NCI-H187 (cell line): ENCODE results near the gene ITPR3.

Experiments used
- DNase-seq, 2 experiments: peaks; one replicate each; lab custom pipeline; 2025; lab: John Stamatoyannopoulos, UW

The ITPR3 gene

GRCh38 chr6:33719326-33719987 lies 98.3 kb downstream of the ITPR3 start:
- peak; percentile 63 to 73 for DNase-seq

- no peak for DNase-seq
Observed at GRCh38 chr6:33720998-33721397, 99.9 kb downstream of the ITPR3 start.

- DNase-seq: no peak
Observed at GRCh38 chr6:33721508-33721907, 100.4 kb downstream of the ITPR3 start.

GRCh38 chr6:33722103-33722623 lies 101.0 kb downstream of the ITPR3 start:
- DNase-seq: no peak

- DNase-seq: no peak
Observed at GRCh38 chr6:33723371-33724085, 102.4 kb downstream of the ITPR3 start.

- DNase-seq: no peak
Observed at GRCh38 chr6:33724102-33725023, 103.2 kb downstream of the ITPR3 start.

GRCh38 chr6:33725222-33725621 lies 104.1 kb downstream of the ITPR3 start:
- DNase-seq: no peak

GRCh38 chr6:33725891-33726673 lies 105.0 kb downstream of the ITPR3 start:
- DNase-seq: no peak

- DNase-seq: no peak
Observed at GRCh38 chr6:33726696-33727095, 105.6 kb downstream of the ITPR3 start.

GRCh38 chr6:33727126-33727525 lies 106.0 kb downstream of the ITPR3 start:
- DNase-seq: no peak

GRCh38 chr6:33727932-33728331 lies 106.8 kb downstream of the ITPR3 start:
- DNase-seq: no peak

- no peak for DNase-seq
Observed at GRCh38 chr6:33728438-33728837, 107.3 kb downstream of the ITPR3 start.

GRCh38 chr6:33729059-33729458 lies 107.9 kb downstream of the ITPR3 start:
- no peak for DNase-seq

GRCh38 chr6:33730611-33731010 lies 109.5 kb downstream of the ITPR3 start:
- no peak for DNase-seq

- DNase-seq: no peak
Observed at GRCh38 chr6:33731035-33731434, 109.9 kb downstream of the ITPR3 start.

GRCh38 chr6:33731751-33732282 lies 110.7 kb downstream of the ITPR3 start:
- DNase-seq: no peak

- DNase-seq: no peak
Observed at GRCh38 chr6:33732385-33732784, 111.3 kb downstream of the ITPR3 start.

- DNase-seq: no peak
Observed at GRCh38 chr6:33732817-33733708, 111.9 kb downstream of the ITPR3 start.

- no peak for DNase-seq
Observed at GRCh38 chr6:33733709-33734007, 112.5 kb downstream of the ITPR3 start.

GRCh38 chr6:33735216-33735615 lies 114.1 kb downstream of the ITPR3 start:
- no peak for DNase-seq
